ENCODE data around the gene PLXNA2.

The PLXNA2 gene

DNA sequence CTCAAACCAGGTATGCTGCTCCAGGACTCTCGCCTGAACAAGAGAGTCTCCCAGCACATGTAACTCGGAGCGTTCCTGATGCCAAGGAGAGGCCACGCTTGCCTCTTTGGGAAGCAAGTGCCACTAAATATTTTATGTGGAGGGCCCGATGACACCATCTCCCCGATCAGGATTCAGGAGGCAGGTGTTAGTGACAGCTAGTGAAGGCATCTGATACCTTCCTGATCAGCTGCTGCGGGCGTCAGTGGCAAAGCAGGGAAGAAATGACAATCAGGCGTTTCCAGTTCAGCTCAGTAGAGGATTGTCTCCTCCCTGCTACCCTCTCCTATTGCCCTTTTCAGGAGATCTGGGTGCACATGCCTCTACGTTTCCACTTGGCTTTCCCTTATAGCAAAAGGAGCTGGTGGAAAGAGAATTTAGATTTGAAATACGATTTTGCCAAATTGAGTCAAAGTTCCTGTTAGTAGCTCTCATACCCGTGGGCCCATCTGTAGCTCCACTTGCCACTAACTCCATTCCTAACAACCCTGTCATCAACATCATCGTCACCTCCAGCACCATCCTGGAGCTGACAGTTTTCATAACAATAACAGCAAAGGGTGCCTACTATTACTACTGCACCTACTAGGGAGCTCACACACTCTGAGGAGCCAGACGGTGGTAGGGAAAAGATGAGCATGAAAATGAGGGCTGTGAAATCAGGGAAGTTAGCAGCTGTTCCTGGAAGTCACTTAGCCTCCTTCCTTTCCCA, 21.6 kb downstream of the PLXNA2 start:
- no peak for DNase-seq

DNA sequence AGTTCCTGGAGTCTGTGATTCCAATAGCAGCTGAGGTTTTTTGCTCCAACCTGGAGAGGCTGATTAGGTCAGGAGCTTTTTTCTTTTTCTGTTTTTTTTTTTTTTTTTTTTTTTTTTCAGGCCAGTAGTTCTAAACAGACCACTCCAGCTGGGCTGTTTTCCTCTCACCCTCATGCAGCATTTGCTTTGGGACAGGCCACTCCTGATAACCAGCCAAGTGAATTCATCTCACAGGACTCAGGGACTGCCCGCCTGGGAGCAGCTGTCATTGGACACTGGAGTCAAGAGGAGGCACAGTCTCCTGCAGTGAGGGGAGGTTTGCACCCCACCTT, 22.9 kb downstream of the PLXNA2 start:
- DNase-seq = no peak

DNA sequence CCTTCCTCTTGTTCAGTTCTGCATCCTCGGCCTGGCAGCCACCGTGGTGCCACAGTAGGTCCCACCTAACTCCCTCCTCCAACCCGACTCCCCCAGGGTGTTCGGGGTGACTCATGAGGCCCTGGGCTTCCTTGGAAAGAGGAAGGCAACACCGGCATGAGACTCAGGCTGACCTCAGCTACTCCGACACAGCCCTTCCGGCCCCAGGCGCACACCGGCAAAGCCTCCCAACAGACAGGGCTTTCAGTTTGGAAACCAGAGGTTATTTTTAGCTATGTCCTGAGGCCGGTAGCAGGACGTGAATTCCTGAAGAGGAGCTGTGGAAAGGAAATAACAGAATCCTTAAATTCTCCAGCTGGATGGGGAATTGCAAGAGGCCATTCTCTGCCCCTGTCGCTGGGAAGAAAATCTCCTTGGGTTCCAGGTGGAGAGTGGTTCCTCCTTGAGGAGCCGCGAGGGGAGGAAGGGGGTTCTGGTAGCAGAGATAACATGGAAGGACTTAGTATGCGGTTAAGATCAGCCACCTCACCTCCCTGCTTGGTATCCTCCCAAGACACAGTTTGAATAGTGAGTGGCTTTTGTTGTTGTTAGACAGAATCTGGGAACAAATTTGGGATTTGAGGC, 24.4 kb downstream of the PLXNA2 start:
- DNase-seq = no peak

DNA sequence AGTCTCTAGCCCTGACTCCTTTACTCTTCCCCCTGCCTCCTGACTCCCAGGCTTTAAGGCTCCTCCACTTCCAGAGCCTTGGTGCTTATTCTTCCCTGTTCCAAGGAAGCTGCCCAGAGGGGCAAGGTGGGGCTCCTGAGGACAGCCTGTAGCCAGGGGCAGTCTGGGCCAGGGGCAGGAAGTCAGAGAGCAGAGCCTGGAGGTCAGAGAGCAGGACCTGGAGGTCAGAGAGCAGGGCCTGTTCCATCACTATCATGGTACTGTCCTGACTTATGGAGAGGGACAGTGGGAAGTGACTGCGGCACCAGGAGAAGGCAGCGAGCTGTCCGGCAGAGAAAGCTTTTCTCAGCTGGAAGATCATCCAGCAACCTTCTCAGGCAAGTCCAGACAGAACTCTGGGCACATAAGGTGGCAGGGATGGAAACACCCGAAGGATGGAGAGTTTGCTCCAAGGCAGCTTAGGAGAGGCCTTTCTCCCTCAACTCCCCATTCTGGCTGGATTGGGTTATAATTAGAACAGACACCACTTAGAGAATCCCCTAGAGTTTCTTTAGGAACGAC, 25.0 kb downstream of the PLXNA2 start:
- no peak for DNase-seq

DNA sequence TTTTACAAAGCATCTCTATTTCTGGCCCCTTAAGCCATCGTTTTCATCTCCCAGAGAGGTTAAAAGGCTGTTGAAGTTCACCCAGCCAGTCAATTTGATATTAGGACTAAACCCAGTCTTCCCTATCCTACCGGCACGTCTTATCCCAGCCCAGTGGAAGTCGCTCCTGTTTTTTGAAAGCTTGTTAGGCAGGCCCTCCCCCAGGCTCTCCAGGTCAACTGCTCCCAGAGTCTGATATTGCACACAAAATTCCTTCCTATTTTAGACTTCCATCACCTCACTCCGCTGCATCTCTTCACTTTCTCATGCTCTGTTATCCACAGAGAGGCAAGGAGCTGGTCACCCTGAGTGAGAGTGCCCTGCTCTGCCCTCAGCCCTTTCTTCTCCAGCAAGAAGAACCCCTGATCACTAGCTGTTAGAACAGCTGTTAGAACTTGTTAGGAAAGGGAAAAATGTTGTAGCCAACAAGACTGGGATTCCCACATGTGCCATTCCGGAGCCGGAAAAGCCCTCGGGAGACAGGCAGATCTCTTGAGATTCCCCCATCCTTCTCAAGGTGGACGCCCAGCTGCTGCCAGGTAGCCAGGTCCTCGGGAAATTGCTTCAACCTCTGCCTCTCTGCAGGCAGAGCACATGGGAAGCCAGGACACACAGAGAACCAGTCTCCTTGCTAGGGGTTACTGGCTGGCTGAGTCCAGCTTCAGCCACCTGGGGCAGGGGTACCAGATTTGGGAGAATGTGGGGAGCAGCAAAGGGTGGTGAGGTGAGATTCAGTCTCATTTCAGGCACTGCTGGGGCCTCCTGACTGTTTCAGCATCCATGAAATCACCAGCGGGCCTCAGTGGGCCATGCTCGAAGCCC, 25.7 kb downstream of the PLXNA2 start:
- no peak for DNase-seq

DNA sequence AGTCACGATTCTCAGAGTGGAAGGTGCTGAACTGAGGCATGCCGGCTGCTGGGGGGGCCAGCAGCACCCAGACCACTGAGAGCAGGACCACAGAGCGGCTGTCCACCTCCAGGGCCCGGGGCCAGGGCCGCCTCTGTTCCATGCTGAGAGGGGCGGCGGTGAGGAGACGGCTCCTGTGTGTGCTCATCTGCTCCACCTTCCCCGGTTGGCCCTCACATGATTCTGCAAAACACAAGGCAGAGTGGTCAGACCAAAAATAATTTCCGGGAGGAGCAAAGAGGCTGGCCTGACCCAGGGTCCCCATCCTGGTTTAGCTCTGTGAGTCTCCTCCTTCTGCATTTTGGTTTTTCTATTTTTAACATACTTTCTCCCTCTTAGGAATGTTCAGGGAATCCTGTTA, 26.4 kb downstream of the PLXNA2 start:
- no peak for DNase-seq

DNA sequence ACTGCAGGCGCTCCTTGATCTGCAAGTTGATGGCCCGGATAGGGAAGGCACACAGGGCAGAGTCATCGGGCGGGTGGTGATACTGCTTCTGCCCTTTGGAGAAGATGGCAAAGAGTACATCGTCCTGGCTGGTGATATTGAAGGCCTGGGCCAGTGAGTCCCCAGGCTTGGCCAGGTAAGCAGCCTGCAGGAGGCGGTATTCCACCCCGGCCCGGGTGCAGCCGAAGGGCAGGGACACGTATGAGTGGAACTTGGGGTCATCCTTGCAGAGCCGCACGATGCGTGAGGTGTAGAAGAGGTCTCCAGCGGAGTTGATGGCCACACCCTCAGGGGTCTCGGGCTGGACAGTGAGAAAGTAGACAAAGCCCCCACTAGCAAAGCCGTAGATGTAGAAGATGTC, 27.4 kb downstream of the PLXNA2 start:
- no peak for DNase-seq

DNA sequence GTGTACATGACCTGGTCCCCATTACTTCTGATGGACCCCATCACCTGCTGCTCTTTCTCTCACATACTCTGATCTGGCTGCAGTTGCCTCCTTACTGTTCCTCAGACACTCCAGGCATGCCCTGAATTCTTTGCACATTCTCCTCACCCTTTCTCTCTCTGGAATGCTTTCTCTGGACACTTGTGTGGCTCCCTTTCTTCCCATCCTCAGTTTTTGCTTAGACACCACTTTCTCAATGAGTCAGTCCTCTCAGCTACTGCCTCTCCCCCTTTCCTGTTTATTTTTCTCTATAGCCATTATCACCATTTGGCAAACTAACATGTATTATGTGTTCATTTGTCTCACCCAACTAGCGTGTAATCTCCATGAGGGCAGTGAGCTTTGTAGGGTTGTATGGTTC, 28.1 kb downstream of the PLXNA2 start:
- DNase-seq = no peak

DNA sequence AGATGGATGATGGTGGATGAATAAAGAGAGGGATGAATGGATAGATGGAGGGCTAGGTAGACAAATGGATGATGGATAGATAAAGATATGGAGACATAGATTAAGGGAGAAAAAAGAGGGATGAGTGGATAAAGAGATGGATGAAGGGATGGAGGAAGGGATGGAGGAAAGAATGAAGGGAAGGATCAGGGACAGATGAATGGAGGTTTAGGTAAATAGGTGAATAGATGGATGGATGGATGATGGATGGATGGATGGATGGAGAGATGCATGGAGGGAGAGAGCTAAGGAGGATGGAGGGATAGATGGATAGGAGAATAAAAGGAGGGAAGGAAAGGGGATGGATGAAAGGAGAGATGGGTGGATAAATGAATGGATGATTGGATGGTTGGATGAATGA, 28.8 kb downstream of the PLXNA2 start:
- no peak for DNase-seq

DNA sequence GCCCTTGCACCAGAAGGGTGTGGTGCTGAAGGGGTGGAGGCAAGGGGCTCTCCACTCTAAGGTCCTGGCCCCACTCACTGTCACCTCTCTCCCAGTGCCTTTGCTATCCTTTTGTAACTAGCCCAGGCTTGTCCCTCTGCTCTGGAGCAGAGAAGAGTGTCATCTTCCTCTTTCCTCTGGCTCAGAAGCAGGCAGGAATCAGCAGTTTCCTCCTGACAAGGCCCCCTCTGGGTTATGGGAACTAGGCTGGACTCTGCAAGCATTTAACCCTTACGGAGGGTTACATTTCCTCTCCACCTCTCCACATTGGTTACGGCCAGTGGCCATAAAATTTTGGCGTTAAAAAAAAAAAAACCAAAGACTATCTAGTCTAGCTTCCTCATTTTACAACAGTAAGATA, 30.4 kb downstream of the PLXNA2 start:
- no peak for DNase-seq

DNA sequence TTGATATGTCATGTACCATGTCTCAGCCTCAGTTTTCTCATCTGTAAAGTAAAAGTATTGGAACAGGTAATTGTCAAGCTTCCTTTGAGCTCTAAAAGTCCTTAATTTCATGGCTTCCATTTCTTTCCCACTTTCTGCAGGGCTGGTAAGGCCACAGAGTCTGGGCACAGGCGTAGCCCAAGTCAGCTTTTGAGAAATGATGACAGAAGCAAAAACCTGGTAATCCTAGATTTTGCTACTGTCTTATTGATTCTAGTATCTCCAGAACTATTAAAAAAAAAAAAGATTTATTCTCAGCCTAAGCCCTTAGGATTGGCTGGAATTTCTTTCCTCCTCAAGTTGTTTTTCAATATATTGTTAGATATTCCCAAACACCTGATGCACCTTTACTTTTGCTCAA, 31.3 kb downstream of the PLXNA2 start:
- DNase-seq = no peak

DNA sequence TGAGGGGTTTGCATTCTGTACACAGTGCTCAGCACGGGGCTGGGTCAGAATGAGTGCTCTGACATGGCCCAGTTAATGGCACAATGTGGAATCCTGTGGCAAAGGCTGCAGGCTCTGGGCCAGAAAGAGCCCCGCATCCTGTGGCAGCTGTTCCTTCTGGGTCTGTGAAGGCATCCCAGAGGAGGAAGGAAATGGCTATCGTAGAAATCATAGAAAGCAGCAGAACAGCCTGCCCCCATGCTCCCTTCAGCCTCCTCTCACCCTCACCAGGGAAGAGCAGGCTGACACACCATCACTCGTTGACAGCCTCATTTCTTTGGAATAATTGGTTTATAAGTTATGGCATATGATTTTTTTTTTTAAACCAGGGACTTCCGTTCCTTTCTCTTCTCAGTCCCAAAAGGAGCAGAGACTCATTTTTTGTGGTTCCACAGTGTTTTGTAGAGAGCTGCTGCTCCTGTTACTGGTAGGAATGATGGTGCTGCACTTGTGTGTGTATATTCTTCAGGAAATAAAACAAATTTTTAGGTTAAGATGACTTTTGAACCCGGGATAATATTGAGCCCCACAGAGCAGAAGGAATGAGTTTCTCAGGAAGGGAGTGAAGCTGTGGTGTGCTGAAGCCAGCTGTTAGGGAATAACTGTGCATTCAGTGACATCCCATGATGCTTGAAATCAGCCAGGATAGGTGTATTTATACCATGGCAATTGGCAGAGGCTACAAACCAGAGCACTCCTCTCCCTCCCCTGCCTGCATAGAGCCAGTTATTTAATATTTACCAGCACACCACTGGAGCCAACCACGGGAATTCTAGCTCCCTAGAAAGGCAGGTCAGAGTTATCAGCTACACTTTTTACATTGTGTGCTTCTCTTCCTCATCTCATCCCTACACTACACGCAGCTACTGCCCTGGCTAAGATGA, 32.0 kb downstream of the PLXNA2 start:
- no peak for DNase-seq

DNA sequence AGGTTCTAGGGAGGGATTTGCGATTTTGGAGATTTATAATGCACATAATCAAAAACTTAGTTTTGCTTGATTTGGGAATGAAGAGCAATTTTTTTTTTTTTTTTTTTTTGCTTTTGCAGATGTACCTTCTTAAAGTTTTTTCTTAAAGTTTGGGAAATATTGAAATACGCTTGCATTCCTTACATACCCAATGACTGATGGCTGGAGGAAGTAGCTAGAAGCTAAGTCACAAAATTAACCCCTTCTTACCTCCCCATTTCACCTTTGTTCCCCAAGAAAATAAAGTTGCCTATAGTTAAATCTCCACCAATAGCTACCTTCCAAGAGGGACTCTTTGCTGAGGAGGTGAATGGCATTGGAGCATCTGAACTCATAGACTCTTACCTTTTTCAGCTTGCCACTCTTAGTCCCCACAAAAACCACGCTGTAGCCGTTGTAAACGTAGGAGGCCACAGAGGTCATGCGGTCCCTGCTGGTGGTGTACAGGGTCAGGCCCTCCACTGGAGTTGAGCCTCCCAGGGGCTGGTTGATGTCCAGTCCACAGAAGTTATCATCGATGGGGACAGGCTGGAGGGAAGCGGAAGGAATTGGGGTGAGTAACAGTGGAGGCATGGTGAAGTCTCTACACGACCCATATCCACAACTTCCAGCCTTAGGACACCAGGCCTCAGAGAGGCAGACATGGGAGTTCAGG, 34.1 kb downstream of the PLXNA2 start:
- DNase-seq = no peak

DNA sequence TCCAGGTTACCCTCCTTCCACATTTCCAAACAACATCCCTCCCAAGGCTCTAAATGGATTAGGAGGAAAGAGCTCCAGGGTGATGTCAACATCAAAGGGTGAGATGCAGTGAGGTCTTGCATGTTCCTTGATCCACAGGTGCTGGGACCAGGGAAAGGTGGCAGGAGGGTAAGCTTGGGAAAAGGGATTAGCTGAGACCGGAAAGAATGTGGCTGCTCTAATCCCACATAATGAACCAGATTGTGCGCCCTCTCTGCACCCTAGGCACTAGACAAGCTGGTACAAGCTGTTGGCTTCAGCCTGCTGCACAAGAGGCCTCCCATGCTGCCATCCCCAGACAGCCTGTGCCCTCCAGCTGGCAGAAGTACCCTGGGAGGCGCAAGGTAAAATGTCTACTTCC, 34.9 kb downstream of the PLXNA2 start:
- no peak for DNase-seq

DNA sequence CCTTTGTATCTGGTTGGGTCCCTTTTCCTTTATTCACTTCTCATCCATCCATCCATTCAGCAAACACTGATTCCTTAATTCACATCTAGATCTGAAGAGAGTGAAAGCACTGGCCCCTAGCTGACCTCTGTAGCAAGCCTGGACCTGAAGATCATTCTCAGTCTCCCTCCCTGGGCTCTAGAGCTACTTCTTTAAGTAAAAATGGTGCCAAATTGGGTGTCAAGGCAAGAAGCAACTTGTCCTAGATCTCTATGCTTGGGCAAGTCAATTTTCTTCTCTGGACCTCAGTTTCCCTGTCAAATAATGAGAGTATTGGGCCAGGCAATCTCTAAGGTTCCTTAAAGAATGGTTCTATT, 36.1 kb downstream of the PLXNA2 start:
- DNase-seq = no peak

DNA sequence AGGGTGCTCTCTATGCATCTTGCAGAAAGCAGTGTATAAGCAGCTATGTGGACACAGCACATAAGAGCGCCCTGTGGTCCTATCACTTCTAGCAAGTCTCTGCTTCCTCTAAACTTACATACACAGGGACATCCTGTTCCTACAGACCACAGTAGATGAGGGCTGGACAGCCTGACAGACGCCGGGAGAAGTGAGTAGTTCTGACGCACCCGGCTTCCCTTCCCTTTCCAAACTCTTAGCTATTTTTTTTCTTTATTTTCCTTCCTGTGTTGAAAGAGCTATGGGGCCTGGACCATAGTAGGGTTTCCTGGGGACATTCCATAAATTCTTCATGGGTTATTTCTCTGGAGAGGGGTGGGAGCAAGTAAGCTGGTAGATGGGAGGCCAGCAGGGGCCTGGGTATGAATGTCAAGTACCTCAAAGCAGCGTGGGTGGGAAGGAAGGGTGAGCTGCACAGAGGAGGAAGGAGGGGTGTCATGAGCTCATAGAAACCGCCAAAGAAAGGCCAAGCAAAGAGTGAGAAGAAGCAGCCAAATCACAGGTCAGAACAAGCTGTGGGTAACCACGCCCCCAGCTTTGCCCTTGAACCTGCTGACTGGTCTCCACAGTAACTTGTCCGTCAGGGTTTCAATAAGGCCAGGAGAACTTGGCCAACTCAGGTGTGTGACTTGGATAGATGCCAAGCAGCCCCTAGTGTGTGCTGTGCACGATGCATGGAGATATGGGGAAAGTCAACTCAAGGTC, 36.6 kb downstream of the PLXNA2 start:
- no peak for DNase-seq

DNA sequence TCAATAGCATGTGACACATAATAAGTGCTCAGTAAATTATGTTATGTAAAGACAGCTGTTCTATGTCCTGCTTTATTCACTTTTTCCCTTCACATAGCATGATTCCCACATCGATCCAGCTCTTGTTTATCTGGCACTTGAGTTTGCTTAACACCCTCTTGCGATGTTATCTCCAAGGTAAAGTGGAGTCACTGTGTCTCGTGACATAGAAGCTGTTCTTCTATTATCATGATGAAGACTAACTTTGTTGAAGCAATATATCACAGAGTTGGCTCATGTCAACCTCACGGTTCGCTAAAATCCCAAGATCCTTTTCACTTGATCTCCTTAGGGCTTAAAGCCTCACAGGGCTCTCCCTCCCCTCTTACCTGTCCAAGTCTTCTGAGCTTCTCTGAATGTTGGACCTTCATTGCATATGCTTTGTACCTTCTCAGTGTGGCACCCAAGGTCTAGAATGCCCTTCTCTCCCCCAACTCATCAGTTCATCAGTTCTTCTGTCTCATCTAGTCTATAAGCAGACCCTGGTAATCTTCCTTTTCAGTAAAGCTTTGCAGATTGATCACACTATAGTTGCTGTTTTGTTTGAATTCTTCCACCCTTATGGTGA, 38.0 kb downstream of the PLXNA2 start:
- no peak for DNase-seq

DNA sequence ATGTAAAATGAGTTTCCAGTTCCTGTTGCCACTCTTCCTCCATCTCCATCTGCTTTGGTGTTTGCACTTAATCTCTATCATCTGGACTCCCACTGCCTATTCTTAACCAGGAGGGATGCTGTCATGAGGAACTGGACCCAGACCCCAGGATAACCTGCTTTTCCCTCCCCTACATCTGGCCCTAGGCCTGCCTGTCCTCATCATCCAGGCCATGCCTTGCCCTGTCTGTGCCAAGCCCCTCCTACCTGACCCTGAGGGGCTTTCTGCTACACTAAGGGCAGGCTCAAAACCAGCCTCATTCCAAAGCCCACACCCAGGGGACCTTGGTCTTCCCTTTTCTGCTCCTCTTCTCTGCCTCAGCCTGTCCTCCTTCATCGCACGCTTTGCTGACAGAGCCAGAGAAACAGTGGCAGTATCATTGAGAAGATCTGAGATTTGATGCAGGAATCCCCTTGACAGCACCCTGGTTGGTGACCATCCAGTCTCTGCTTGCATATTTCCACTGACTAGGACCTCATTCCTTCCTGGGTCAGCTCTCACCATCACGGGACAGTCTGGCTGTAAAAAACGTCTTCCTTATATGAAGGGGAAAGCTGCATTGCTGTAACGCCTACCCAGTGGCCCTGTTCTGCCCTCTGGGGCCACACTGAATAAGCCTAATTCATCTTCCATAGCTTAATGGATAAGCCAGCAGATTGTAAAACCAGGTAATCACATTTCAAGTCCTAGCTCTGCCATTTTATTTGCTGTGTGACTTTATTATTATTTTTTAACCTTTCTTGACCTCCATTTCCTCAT, 38.8 kb downstream of the PLXNA2 start:
- DNase-seq = no peak

DNA sequence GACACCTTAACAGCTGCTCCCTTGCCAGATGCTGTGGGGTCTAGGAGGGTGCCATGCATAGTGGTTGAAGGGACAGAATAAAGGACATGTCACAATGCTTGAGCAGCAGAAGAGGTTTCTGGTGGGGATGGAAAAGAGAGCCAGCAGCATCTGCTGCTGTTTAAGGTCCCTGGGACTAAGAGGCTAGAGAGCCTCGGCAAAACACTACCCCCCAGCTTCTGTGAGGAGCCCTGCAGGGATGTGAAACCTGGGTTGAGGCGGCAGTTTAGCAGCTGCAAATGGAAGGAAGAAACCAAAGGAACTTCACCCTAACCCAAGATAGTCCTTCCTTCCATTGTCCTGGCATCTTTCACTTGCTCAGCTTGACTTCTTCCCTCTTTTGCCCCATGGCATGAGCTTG, 39.4 kb downstream of the PLXNA2 start:
- no peak for DNase-seq
